Activated naive CD4-positive, alpha-beta T cell treated with anti-CD3 and anti-CD28 coated beads, Interleukin-2, amount 10 ng/mL, durations not matched to agents 7 days and 5 days (primary cell): ENCODE results near the gene TENM4.

Experiments
- CTCF ChIA-PET: fragments of 350-600 bp; sonication (Branson Sonifier 250); formaldehyde crosslinking; loops from one replicate; lab custom pipeline; 2021; ENCODE audit warnings: antibody characterized with exemption; lab: Charles Lee
- DNase-seq: peaks from one replicate; pipeline ENCODE4 v3.0.0-alpha.2; 2020
- H3K27ac Mint-ChIP-seq: one replicate; pipeline ENCODE4 v1.8.0; 2021; ENCODE audit warnings: mild to moderate bottlenecking, moderate library complexity, mixed read lengths
- H3K27me3 Mint-ChIP-seq: one replicate; pipeline ENCODE4 v1.8.0; 2021; ENCODE audit warnings: mild to moderate bottlenecking, mixed read lengths
- H3K36me3 Mint-ChIP-seq: one replicate; pipeline ENCODE4 v1.8.0; 2021; ENCODE audit warnings: mixed read lengths
- H3K4me1 Mint-ChIP-seq: one replicate; pipeline ENCODE4 v1.8.0; 2021; ENCODE audit warnings: mixed read lengths
- H3K4me3 Mint-ChIP-seq: one replicate; pipeline ENCODE4 v1.8.0; 2021; ENCODE audit warnings: mild to moderate bottlenecking, moderate library complexity, mixed read lengths
- H3K9me3 Mint-ChIP-seq: one replicate; pipeline ENCODE4 v1.8.0; 2021; ENCODE audit warnings: mixed read lengths

TENM4 gene

DNA sequence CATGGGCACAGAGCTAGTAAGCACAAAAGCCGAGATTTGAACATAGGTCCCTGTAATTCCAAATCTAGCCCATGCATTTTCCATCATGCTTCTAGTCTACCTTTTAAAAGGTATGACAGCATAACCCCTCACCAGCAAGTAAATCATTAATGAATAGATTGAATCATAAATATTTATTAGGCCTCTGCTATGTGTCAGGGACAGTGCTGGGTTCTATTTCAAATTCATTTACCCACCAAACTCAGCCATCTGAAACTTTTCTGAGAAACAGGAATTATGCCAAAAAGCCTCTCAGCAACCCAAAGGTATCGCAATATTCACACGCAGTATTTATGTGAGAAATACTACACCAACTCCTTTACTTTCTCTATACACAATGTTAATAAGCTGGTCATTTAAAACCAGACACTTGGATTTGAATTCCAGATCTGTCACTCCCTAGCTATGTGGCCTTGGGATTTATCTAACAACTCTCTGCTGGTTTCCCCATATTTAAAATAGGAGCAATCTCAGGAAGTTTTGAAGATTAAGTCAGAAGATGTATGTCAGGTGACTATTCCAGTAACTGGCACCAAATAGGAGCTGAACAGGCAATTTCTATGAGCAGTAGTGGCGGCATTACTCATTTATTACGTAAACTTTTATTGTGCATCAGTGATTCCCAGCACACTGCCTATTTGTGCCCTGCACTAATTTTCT is 191.4 kb downstream of the TENM4 start:
- H3K36me3 Mint-ChIP-seq, result no peaks in the 10 kb centered on the region
- CTCF ChIA-PET, result interaction anchor here (0.6 kb wide), 1 partner anchor 479 kb away, joined by 4 read pairs; no protein-coding TSS in a partner anchor
- H3K27ac Mint-ChIP-seq, result no peak overlapping the region

DNA sequence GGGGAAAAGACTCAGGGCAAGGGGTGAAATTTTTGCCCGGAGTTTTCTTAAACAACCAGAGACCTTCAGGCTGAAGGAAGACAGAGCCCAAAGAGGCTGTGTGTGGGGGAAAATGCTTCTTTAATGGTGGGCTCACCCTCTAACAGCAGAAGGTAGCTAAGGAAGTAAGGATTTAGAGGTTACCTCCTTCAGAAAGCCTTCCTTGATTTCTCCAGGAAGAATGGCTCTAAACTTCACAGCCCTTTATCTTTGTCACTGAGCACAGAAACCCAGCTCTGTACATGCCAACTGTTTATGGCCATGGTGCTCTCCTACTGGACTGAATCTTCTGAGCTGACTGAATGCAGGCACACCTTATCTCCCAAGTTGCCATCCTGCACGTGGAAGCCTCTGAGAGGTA is 196.0 kb downstream of the TENM4 start:
- H3K4me3 Mint-ChIP-seq, result no peak overlapping the region

More for the DNA sequence above, 191.4 kb downstream of the TENM4 start:
- Mint-ChIP-seq H3K9me3 (no peaks in the 10 kb centered on the region), H3K4me1 (no peaks in the 10 kb centered on the region), H3K4me3 (no peak overlapping the region), H3K27me3 (no peaks in the 10 kb centered on the region)
- no peak for DNase-seq

DNA sequence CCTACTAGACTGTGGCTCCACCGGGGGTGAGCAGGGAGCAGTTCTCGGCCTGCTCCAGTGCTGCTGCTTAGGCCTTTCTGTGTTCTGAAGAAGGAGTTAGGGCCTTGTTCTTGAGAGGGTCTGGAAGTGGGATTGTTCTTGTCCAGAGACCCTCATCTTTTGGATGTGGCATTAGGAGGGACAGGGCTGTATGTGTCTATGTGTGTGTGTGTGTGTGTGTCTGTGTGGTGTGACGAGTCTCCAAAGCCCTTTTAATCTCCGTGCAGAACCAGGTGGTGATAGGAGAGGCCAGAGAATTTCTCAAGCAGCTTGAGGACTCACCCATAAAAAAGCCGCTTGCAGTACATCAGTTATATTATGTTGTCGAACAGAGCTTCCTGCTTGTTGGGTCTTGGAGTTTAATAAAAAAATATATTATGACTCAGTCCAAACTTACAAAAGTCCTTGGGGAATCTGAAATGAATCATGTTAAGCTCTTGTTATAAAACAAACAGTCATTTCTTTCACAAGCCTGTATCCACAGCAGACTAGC is 196.5 kb downstream of the TENM4 start:
- no peak for DNase-seq
- no peak overlapping the region for H3K27ac Mint-ChIP-seq

More for the DNA sequence above, 196.0 kb downstream of the TENM4 start:
- H3K36me3 Mint-ChIP-seq, result no peaks in the 10 kb centered on the region
- no peaks in the 10 kb centered on the region for H3K4me1 Mint-ChIP-seq
- DNase-seq, result no peak
- CTCF ChIA-PET, result no interaction called here
- H3K27me3 Mint-ChIP-seq, result no peaks in the 10 kb centered on the region
- no peak overlapping the region for H3K27ac Mint-ChIP-seq
- H3K9me3 Mint-ChIP-seq, result no peaks in the 10 kb centered on the region

GRCh38 chr11:79243422-79244210 is 197.2 kb downstream of the TENM4 start:
- Mint-ChIP-seq H3K27ac (no peak overlapping the region), H3K36me3 (no peaks in the 10 kb centered on the region), H3K27me3 (no peaks in the 10 kb centered on the region), H3K4me3 (no peak overlapping the region), H3K9me3 (no peaks in the 10 kb centered on the region), H3K4me1 (no peaks in the 10 kb centered on the region)
- CTCF ChIA-PET, result no interaction called here
- no peak for DNase-seq

More for the DNA sequence above, 196.5 kb downstream of the TENM4 start:
- Mint-ChIP-seq H3K36me3 (no peaks in the 10 kb centered on the region), H3K4me1 (no peaks in the 10 kb centered on the region), H3K9me3 (no peaks in the 10 kb centered on the region), H3K27me3 (no peaks in the 10 kb centered on the region), H3K4me3 (no peak overlapping the region)
- CTCF ChIA-PET, result no interaction called here

GRCh38 chr11:79242616-79243015 is 198.2 kb downstream of the TENM4 start:
- Mint-ChIP-seq H3K9me3 (no peaks in the 10 kb centered on the region), H3K36me3 (no peaks in the 10 kb centered on the region), H3K27me3 (no peaks in the 10 kb centered on the region), H3K27ac (no peak overlapping the region), H3K4me1 (no peaks in the 10 kb centered on the region), H3K4me3 (no peak overlapping the region)
- DNase-seq, result no peak
- CTCF ChIA-PET, result no interaction called here

GRCh38 chr11:79241852-79242241 is 199.0 kb downstream of the TENM4 start:
- no peaks in the 10 kb centered on the region for H3K27me3 Mint-ChIP-seq
- CTCF ChIA-PET, result no interaction called here
- H3K4me3 Mint-ChIP-seq, result no peak overlapping the region
- no peaks in the 10 kb centered on the region for H3K9me3 Mint-ChIP-seq
- H3K27ac Mint-ChIP-seq, result no peak overlapping the region
- H3K4me1 Mint-ChIP-seq, result no peaks in the 10 kb centered on the region
- H3K36me3 Mint-ChIP-seq, result no peaks in the 10 kb centered on the region
- no peak for DNase-seq

GRCh38 chr11:79241205-79241851 is 199.5 kb downstream of the TENM4 start:
- no peak overlapping the region for H3K4me3 Mint-ChIP-seq
- H3K9me3 Mint-ChIP-seq, result no peaks in the 10 kb centered on the region
- H3K27ac Mint-ChIP-seq, result no peak overlapping the region
- no peaks in the 10 kb centered on the region for H3K36me3 Mint-ChIP-seq
- CTCF ChIA-PET, result no interaction called here
- H3K4me1 Mint-ChIP-seq, result no peaks in the 10 kb centered on the region
- no peak for DNase-seq
- H3K27me3 Mint-ChIP-seq, result no peaks in the 10 kb centered on the region

DNA sequence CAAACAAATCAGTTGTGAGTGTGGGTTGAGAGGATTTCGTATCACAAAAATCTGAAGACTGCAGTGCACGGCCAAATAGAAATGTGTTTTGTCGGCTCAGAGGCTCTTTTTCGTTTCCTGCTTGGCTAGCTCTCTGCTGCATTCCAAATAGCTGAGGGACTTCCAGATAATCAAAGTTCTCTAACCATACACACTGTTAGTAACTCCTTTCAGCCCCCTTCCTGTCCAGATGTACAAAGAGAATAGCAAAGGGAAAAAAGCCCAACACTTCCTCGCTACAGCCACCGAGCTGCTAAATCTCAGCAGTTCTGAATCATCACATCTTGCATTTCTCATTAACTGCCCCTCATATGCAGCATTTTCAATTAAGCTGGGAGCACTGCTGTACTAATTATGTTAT is 203.1 kb downstream of the TENM4 start:
- Mint-ChIP-seq H3K27ac (no peak overlapping the region), H3K36me3 (no peaks in the 10 kb centered on the region), H3K4me1 (no peaks in the 10 kb centered on the region), H3K27me3 (no peaks in the 10 kb centered on the region), H3K4me3 (no peak overlapping the region), H3K9me3 (no peaks in the 10 kb centered on the region)
- no peak for DNase-seq
- CTCF ChIA-PET, result no interaction called here

- no peaks in the 10 kb centered on the region for H3K27me3 Mint-ChIP-seq
- DNase-seq, result no peak
- no peaks in the 10 kb centered on the region for H3K9me3 Mint-ChIP-seq
- CTCF ChIA-PET, result no interaction called here
- no peak overlapping the region for H3K4me3 Mint-ChIP-seq
- H3K27ac Mint-ChIP-seq, result no peak overlapping the region
- no peaks in the 10 kb centered on the region for H3K4me1 Mint-ChIP-seq
- H3K36me3 Mint-ChIP-seq, result no peaks in the 10 kb centered on the region
These were observed 203.7 kb downstream of the TENM4 start for GRCh38 chr11:79237091-79237490.

DNA sequence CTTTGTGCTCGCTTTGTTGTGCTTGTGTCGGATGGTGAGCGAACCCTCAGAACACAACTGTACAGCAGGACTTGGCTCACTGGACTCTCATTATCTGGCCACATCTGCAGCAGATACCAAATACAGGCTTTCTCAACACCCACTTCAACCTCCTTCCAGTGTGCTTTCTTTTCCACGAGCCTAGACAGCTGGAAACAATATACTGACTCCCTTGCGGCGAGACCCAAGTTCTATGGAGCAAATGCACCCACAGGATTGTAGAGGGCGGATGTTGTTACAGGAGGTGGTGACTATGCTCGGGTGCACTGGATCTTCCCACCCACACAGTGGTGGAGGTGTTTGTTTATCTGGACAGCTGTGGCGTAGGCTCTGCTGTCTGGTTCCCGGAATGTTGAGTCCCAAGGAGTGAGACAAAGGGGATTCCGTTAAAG is 204.3 kb downstream of the TENM4 start:
- H3K27ac Mint-ChIP-seq, result no peak overlapping the region
- H3K4me3 Mint-ChIP-seq, result no peak overlapping the region
- CTCF ChIA-PET, result no interaction called here
- H3K27me3 Mint-ChIP-seq, result no peaks in the 10 kb centered on the region
- no peaks in the 10 kb centered on the region for H3K9me3 Mint-ChIP-seq
- no peak for DNase-seq
- no peaks in the 10 kb centered on the region for H3K36me3 Mint-ChIP-seq
- no peaks in the 10 kb centered on the region for H3K4me1 Mint-ChIP-seq

DNA sequence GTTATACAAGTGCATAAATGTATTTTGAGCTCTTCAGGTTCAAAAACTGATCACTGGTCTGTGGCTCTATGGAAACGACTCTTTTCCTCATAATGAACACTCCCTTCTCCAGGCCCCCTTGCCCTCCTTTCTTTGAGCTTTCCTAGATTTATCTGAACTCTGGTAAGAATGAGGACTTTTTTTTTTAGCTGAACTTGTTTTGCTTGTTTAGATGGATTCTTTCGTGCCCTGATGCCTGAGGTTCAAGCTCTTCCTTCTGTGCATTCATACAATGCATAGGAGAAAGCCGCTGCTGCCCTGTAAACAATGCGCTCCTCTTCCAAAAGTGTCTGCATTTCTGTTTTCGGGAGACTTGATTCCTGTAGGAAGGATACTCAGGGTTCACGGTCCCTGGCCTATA is 205.1 kb downstream of the TENM4 start:
- no peak for DNase-seq
- H3K27ac Mint-ChIP-seq, result no peak overlapping the region
- no peaks in the 10 kb centered on the region for H3K9me3 Mint-ChIP-seq
- H3K4me1 Mint-ChIP-seq, result no peaks in the 10 kb centered on the region
- H3K4me3 Mint-ChIP-seq, result no peak overlapping the region
- no peaks in the 10 kb centered on the region for H3K36me3 Mint-ChIP-seq
- H3K27me3 Mint-ChIP-seq, result no peaks in the 10 kb centered on the region
- CTCF ChIA-PET, result no interaction called here

DNA sequence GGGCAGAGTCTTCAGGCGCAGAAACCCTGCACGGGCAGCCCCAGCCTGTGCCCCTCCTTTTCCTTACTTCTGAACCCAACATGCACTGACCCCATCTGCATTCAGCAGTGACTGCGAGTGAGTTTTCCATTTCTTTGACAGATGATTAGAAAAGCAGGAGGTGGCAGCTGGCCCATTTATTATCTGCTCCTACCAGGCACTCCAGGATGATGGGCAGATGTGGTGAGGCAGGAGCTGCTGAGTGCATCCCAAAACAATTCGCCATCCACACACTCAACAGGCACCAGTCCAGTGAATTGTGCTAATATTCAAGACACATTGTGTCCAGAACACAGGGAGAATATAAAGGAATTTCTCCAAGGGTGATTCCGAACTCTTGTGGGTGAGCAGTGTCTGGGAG is 208.5 kb downstream of the TENM4 start:
- no peak overlapping the region for H3K27ac Mint-ChIP-seq
- CTCF ChIA-PET, result no interaction called here

DNA sequence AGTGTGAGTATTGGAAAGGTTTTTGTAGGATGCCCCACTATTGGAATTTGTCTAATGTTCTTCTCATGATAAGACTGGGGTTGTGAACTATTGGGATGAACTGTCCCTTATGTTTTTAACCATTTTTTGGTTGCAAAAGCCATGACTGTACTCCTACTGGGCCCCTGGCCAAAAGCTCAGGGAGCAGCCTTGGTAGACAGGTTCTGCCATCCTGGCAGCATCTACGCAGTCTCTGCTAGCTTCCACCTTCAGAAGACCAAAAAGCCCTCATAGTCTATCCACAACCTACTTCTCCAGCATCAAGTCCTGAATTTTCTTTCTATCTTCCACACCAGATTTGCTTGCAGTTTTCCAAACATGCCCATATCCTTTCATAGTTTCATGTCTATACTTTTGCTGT is 211.8 kb downstream of the TENM4 start:
- Mint-ChIP-seq H3K9me3 (no peaks in the 10 kb centered on the region), H3K36me3 (no peaks in the 10 kb centered on the region), H3K4me3 (no peak overlapping the region), H3K27ac (no peak overlapping the region), H3K27me3 (no peaks in the 10 kb centered on the region), H3K4me1 (no peaks in the 10 kb centered on the region)
- CTCF ChIA-PET, result no interaction called here
- no peak for DNase-seq

More for the DNA sequence above, 208.5 kb downstream of the TENM4 start:
- Mint-ChIP-seq H3K4me1 (no peaks in the 10 kb centered on the region), H3K4me3 (no peak overlapping the region), H3K36me3 (no peaks in the 10 kb centered on the region), H3K27me3 (no peaks in the 10 kb centered on the region), H3K9me3 (no peaks in the 10 kb centered on the region)
- DNase-seq, result no peak
